Fibroblast of skin of left quadriceps (primary cell): Measurements from ENCODE around the gene BCL2L13.
"Not testable (repeated sequence)": the region's sequence is repeated elsewhere in the genome, so short reads cannot be mapped to it uniquely, and the experiment has no call there.

Experiments
- DNase-seq, 2 experiments: peaks; one replicate each; pipeline ENCODE4 v3.0.0-alpha.2; 2013; ENCODE audit warnings: low read depth in 2 of 2

Gene BCL2L13

GRCh38 chr22:17761138-17761488 lies 122.6 kb downstream of the BCL2L13 start:
- DNase-seq: no peak

GRCh38 chr22:17763442-17763841 lies 124.9 kb downstream of the BCL2L13 start:
- not testable (repeated sequence) for DNase-seq

GRCh38 chr22:17764036-17764435 lies 125.5 kb downstream of the BCL2L13 start:
- no peak for DNase-seq

- not testable (repeated sequence) for DNase-seq
Observed at GRCh38 chr22:17764852-17765251, 126.3 kb downstream of the BCL2L13 start.

GRCh38 chr22:17767233-17768065 lies 128.9 kb downstream of the BCL2L13 start:
- DNase-seq: no peak

- DNase-seq: no peak
Observed at GRCh38 chr22:17769013-17769715, 130.6 kb downstream of the BCL2L13 start.

GRCh38 chr22:17769716-17770082 lies 131.1 kb downstream of the BCL2L13 start:
- no peak for DNase-seq

GRCh38 chr22:17770180-17771077 lies 131.9 kb downstream of the BCL2L13 start:
- DNase-seq: no peak

- DNase-seq: no peak
Observed at GRCh38 chr22:17772249-17772957, 133.8 kb downstream of the BCL2L13 start.

- no peak for DNase-seq
Observed at GRCh38 chr22:17772958-17773605, 134.5 kb downstream of the BCL2L13 start.

- DNase-seq: no peak
Observed at GRCh38 chr22:17773606-17774205, 135.1 kb downstream of the BCL2L13 start.

GRCh38 chr22:17774206-17774925 lies 135.8 kb downstream of the BCL2L13 start, which contains the start of gene BID:
BID (minus strand) TSS chr22:17774469; CDS start chr22:17750116, 24,353 bp downstream.
- no peak for DNase-seq

GRCh38 chr22:17774926-17775685 lies 136.5 kb downstream of the BCL2L13 start:
- no peak for DNase-seq

GRCh38 chr22:17775781-17776465 lies 137.4 kb downstream of the BCL2L13 start:
- DNase-seq: no peak

GRCh38 chr22:17777005-17777716 lies 138.6 kb downstream of the BCL2L13 start:
- DNase-seq: no peak

GRCh38 chr22:17777717-17778044 lies 139.1 kb downstream of the BCL2L13 start:
- DNase-seq: no peak

- no peak for DNase-seq
Observed at GRCh38 chr22:17778412-17778976, 139.9 kb downstream of the BCL2L13 start.
